IPS-11a (cell line): ENCODE data around the gene NECAB3.

Source experiments
- H3K4me3 ChIP-seq: one replicate; pipeline ENCODE4 v1.5.1; 2013; ENCODE audit warnings: low read depth, low read length, control low read depth

The NECAB3 gene

GRCh38 chr20:33622705-33623365 is 51.4 kb downstream of the NECAB3 start:
- H3K4me3 ChIP-seq: no peak overlapping the region

- H3K4me3 ChIP-seq: no peak overlapping the region
Measured at GRCh38 chr20:33621717-33622400, 52.4 kb downstream of the NECAB3 start.

- H3K4me3 ChIP-seq: no peak overlapping the region
Measured at GRCh38 chr20:33612001-33612400, 62.2 kb downstream of the NECAB3 start.

GRCh38 chr20:33611106-33611505 is 63.1 kb downstream of the NECAB3 start:
- no peak overlapping the region for H3K4me3 ChIP-seq

GRCh38 chr20:33609504-33609903 is 64.7 kb downstream of the NECAB3 start:
- no peak overlapping the region for H3K4me3 ChIP-seq
